ENCODE measurements around the gene INKA1.
"Not testable (repeated sequence)": the region's sequence is repeated elsewhere in the genome, so short reads cannot be mapped to it uniquely, and the experiment has no call there.

The INKA1 gene

DNA sequence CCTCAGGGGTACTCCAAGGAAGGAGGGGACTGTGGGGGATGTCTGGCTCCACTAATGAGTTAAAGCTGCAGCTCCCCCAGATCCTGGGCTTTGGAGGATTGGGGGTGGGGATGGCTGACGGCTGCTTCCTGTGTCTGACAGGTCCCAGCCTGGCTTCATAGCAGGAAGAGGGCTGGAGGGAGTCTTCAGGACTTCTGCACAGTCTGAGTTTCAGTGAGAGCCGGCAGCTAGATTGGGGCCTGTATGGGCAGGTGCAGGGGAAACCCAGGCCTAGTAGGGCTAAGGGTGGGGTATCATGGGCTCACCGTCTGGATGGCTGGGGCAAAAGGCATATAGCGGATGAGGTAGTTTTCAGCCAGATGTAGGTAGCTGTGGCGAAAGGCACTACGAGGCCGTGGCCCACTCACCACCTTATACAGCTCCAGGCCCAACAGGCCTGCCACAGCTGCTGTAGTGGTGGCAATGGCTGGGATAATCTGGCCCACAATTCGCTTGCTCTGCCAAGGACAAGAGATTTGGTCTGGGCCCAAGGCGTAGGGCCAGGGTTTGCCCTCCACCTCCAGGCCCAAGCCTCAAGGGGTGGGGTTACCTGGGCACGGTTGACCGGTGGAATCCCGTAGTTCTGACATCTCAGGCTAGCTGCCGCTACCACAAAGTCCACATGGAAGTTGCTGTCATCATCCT, 4.5 kb downstream of the INKA1 start:
- DNase-seq (ENCODE audit: low spot score), result no peak

DNA sequence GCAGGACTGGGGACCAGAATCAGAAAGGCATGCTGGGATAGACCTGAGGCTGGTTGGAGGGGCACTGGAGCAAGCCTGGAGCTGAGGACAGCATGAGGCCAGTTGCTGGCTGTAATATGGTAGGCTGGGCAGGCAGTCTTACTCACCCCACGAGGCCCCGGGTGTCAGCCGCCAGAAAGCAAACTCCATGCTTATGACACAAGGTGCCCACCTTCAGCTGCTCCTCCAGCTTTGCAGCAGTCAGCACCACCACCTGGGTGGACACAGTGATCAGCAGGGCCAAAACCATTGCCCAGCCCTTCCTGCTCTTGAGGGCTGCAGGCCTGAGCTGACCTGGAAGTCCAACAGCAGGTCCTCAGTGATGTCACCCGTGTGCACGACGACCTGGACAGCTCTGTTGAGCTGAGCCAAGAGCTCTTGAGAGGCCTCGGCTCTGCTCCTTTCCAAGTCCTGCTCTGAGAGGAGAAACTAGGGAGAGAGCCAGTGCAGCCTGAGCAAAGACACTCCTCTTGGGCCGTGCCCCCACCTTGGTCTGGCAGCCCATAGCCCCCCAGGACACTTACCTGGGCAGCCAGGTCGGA, 9.9 kb downstream of the INKA1 start:
- no peak for DNase-seq (ENCODE audit: low spot score)

DNA sequence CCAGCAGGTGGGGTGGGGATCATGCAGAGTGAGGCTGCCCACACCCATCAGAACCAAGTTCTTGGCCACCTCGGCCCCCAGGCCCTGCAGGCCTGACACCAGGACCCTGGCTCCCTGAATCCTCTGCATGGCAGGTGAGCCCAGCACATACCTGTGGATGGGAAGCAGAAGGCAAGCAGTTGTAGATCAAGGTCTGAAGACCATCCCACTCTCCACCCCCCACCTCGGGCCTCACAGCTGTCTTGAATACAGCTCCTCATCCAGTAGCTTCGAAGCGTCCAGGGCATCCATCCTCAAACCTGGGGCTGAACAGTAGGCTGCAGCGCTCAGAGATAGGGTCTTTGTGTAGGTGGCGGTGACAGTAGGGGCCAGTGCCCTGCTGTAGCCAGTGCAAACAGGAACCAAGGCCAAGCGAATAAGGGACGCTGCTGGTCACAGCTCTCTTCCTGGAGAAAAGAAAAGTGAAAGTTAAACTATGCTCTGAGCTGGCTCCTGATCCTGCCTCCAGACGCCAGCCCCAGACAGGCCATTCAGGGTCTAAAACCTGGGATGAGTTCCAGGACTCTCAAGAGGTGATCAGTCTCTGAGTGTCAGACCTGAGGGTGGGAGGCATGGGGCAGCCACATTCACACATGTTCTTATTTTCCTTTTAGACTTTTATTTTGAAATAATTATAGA, 10.6 kb downstream of the INKA1 start, which contains the start of gene UBA7:
Gene UBA7, minus strand, starts transcription at position 457 of the 678 bp plus-strand sequence. Its CDS starts 166 bp downstream, at position 291.
- peak; percentile 39 for DNase-seq (ENCODE audit: low spot score)

DNA sequence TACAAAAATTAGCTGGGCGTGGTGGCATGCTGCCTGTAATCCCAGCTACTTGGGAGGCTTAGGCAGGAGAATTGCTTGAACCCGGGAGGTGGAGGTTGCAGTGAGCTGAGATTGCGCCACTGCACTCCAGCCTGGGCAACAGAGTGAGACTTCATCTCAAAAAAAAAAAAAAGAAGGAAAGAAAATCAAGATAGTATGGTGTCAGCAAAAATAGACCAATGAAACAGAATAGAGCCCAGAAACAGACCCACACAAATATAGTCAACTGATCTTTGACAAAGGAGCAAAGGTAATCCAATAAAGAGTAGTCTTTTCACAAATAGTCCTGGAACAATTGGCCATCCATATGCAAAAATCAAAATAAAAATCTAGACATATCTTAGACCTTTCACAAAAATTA, 20.1 kb downstream of the INKA1 start:
- not testable (repeated sequence) for DNase-seq (ENCODE audit: low spot score)

DNA sequence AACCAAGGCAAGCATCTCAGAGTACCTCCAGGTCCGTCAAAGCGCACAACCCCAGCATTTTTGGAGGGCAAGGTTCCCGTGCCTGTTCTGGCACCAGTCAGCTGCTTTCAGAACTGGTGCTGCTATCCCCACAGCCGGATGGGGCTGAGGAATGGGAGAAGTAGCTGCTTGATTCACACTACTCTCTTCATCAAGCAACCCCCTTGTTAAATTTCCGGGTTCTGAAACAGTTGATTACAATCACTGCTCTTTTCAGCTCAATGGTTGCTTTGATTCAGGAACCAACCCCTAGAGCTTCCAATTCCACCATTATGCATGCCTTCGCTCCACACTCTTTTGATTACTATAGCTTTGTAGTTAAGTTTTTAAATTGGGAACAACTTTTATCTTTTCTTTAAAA, 23.0 kb downstream of the INKA1 start:
- DNase-seq (ENCODE audit: low spot score), result no peak

DNA sequence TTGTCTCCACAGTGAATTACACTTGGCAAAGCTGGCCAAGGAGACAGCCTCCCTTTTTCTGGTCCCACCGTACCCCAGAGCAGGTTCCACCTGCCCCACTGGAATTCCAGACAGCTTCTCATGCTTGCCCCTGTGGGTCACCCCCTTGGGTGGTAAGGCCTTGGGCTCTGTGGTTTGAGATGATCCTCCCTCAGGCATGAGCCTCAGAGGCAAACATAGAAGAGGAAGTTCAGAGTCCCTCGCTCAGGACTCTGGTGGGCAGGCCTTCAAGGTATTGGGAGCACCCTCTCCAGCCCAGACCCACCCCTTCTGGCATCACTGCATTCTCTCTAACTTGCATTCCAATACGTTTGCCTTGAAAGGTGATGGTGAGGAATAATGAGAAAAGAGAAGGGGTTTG, 28.3 kb downstream of the INKA1 start:
- DNase-seq (ENCODE audit: low spot score), result no peak

DNA sequence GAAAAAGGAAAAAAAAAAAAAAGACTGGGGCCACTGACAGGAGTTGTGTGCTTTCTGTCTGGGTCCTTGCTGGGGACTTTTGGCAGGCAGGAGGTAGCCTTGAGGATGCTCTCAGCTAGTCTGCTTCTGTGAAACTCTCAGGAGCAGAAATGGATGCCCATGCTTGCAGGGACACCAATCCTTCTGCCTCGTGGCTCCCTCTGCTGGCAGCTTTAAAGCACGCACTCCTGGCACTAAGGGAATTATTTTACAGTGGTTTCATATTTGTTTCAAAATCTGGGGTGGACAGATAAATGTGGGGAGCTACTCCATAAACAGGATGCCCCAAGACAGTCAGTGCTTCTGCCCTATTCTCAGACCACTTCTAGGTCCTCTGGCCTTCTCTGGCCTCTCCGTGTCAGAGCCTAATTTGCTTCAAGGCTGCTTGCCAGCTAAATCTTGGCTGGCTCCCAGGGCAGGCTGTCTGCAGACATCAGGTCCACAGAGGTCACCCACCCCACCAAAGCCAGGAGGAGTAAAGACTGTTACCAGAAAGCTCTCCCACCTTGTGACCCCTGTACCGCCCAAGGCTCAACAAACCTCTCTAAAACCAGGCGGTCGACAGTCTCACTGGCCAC, 36.2 kb downstream of the INKA1 start:
- DNase-seq (ENCODE audit: low spot score), result peak; percentile 82

DNA sequence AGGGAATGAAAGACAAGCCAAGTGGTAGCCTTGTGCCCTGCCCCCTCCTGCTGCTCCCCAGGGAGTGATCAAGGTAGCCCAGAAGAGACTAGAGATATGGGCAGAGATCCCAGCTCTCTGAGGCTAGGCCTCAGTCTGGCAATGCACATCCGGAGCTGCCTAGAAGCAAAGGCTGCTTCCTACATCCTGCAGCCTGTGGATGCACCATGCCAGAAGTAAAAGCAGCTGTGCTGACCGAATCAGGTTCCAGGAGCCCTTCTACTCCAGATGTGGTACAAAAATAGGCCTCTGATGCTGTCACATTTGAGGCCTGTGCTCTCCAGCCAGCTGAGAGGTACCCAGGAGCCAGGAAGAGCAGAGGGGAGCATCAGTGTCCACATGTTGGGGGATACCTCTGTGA, 37.3 kb downstream of the INKA1 start:
- DNase-seq (ENCODE audit: low spot score), result no peak

DNA sequence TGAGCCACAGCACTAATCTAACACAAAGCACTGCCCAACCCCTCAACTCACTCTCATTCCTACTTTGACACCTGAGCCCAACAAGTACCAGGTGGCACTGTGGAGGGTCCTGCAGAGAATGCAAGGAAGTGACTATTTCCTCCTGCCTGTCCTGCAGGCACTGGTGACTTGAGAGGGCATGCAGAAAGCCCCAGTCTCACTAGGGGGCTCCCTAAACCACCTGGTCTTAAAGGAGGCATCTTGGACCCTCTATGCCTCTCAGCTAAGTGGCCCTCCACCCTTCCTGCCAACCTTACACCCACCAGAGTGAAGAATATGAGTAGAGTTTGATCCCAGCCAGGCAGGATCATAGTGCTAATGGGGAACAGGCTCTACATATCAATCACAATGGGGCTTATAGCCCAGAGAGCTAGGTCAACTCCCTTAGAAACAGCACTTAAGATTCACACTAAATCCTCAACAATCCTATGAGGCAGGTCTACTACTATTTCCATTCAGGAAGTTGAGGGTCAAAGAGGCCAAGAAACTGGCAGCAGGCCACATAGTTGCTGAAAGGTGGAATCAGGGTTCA, 38.1 kb downstream of the INKA1 start:
- DNase-seq (ENCODE audit: low spot score), result no peak

DNA sequence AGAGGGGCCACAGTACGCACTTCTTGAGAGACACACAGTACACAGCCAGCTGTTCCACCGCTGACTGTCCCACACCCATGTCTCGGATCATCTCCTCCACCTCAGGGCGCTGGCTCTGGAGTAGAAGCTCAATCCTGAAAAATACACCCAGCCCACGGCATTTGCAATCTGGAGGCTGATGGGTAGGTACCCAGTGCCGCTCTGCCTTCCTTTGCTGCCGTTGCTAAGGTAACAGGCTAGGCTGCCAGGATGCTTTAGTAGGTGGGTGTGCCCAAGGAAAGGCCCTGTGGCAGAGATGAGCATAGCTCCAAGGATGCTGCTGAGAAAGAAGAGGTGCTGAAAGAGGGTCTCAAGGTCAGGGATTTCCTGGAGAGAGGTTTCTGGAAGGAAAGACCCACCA, 38.7 kb downstream of the INKA1 start:
- DNase-seq (ENCODE audit: low spot score), result no peak

DNA sequence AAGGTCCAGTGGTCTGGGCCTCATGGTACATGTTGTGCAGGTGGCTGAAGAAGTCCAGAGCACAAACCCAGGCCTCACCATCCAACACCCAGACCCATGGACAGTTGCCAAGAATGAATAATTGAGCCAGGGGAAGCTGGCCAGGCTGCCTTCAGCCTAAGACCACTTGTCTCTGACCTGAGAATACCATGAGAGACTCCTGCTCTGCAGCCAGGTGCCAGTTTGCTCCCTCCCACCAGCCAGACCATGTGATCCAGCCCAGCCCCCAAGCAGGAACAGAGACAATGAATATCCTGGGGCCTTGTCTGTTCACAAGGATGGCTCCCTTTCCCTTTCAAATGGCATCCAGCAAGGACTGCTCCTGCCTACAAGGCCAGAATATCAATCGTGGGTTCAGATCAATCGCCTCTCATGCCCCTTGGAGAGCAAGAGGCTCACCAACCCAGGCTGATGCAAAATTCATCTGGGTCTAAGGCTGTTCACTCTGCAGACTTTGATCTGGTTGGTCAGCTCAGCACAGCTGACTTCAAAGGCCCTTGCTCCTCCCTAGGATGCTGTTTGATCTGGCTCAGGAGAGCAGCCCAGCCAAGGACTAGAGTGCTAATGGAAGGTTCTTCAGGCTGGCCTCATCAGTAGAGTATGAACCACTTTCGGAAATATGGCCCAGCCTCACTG, 39.9 kb downstream of the INKA1 start:
- no peak for DNase-seq (ENCODE audit: low spot score)

DNA sequence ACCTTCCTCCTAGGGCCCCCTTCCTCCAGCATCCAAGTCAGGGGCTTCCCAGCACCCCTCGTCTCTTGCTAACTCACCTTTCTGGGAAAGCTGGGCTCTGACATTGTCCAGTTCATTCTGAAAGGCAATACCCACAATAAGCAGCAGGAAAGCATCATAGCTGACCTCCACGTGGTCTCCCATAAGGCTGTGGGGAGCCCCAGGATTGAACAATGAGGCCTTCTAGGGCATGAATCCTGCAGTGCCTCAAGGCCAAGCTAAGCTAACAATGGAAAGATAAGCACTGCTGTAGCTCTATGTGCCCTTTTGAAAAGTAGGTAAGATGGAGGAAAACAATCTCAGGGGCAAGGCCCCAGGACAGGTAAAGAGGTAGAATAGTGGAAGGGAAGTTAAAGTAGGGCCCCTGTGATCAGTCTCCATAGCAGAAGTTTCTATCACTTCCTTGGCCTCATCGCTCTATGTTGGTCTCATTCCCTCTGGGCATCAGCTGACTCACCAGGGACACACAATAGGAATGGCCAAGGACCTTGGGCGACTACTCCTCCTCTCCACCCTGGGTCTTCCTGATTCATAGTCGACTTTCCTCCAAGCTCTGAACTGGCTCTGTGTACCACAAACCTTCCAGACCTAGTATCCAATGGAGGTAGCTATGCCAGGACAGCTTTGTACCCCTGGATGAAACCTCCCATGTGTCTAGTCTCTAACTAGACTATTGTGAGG, 41.6 kb downstream of the INKA1 start:
- DNase-seq (ENCODE audit: low spot score), result no peak

DNA sequence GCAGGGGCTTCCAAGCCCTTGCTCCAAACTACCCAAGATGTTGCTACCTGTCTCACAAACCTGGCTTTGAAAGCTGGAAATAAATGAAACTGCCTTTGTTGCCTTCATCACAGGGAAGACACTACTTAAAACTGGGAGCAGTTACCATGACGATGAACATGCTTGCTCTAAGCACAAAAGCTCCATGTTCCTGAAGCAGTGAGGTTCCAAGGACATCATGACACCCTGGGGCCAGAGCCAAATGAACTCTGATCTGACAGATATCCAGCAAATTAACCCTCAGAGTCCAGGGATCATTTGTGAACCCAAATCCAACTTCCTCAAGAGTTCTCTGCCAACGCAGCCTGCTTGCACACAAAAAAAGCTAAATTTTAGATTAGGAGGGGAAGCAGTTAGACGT, 42.6 kb downstream of the INKA1 start:
- DNase-seq (ENCODE audit: low spot score), result no peak

Measured in CD4-positive, alpha-beta T cell treated with Interleukin-6 at 100 ng/mL for 8 hours (primary cell).